Uterus (tissue), 4 donors: ENCODE data around the gene PARP15. TPM values are rescaled to one million over a fixed set of nuclear protein-coding genes. Genes with fewer than 3 reads are reported as not detected.
"Not testable (repeated sequence)": the region's sequence is repeated elsewhere in the genome, so short reads cannot be mapped to it uniquely, and the experiment has no call there.

Source experiments
- DNase-seq, 2 donors: peaks; one replicate each; pipeline ENCODE4 v3.0.0-alpha.2; 2019 to 2020
- H3K27ac ChIP-seq, 2 donors: fragments of 200-600 bp; sonication (generic); 1 replicate in 1 of 2; 2 replicates in 1 of 2; pipeline ENCODE4 v1.5.1; 2016 to 2018
- H3K27me3 ChIP-seq, 2 donors: fragments of 200-600 bp; sonication (generic); one replicate each; pipeline ENCODE4 v1.5.1; 2018 to 2019; ENCODE audit warnings: control low read depth in 1 of 2
- H3K36me3 ChIP-seq, 2 donors: fragments of 200-600 bp; sonication (generic); one replicate each; pipeline ENCODE4 v1.5.1; 2019; ENCODE audit warnings: control low read depth in 1 of 2
- H3K4me1 ChIP-seq, 2 donors: fragments of 200-600 bp; sonication (generic); one replicate each; pipeline ENCODE4 v1.5.1; 2018 to 2019; ENCODE audit warnings: control low read depth in 1 of 2
- H3K4me3 ChIP-seq, 2 donors: fragments of 200-600 bp; sonication (generic); 1 replicate in 1 of 2; 2 replicates in 1 of 2; pipeline ENCODE4 v1.5.1; 2018 to 2019; ENCODE audit warnings: mild to moderate bottlenecking in 1 of 2
- H3K9me3 ChIP-seq, 2 donors: fragments of 200-600 bp; sonication (generic); one replicate each; pipeline ENCODE4 v1.5.1; 2019; ENCODE audit warnings: control low read depth in 1 of 2
- CTCF ChIP-seq, 4 experiments: fragments of 200-600 bp in 2 of 4; fragments of 450-650 bp in 2 of 4; sonication (generic) in 2 of 4; IDR thresholded peaks; one replicate each; pipeline ENCODE4 v1.5.1; 2016 to 2019; ENCODE audit warnings: antibody characterized with exemption in 4 of 4, mild to moderate bottlenecking in 2 of 4, moderate library complexity in 1 of 4
- POLR2A ChIP-seq, 2 donors: fragments of 450-650 bp; IDR thresholded peaks; one replicate each; pipeline ENCODE4 v1.6.1; 2016; ENCODE audit warnings: antibody characterized with exemption in 2 of 2, mild to moderate bottlenecking in 1 of 2, moderate library complexity in 1 of 2
- intact Hi-C: fragments of 100-400 bp; cut with DNase I; formaldehyde crosslinking; loops from one replicate; pipeline ENCODE4 v1.15.1; 2023; ENCODE audit warnings: low total_unique reads
- total RNA-seq, 4 donors: library from RNA; depleted of rRNA in 3 of 4; stranded (reverse); fragments of >200 nt in 3 of 4; gene quantifications; one replicate each; pipeline versions ENCODE4 v1.1.0 to v1.2.4, GENCODE V29; 2014 to 2023
- donor health status: DM: yes; HTN: yes; CAD: no.

PARP15 gene
- total RNA-seq, 4 donors from 2014 or later = under 0.01 to 3.1 (median 1.6) TPM

- peak overlapping the region; percentile 77 to 87 for H3K4me3 ChIP-seq
- TF ChIP-seq POLR2A (IDR thresholded peaks at IDR 0.05) (no peak), CTCF (IDR thresholded peaks at IDR 0.05) (no peak)
- peak in 1 of 2 donors; percentile 30 for DNase-seq
These were observed 102.5 kb downstream of the PARP15 start for GRCh38 chr3:122679882-122680474.

GRCh38 chr3:122680475-122681283, 103.2 kb downstream of the PARP15 start, which contains the start of gene PARP14:
Gene PARP14, plus strand, starts transcription at chr3:122680839. Its CDS starts 45 bp downstream, at chr3:122680884.
- intact Hi-C loops = no loop called here
- Histone ChIP-seq H3K27me3 (no peaks in the 10 kb centered on the region), H3K4me3 (peak within 1 kb of the TSS; percentile 77 to 87), H3K36me3 (no peaks in the 10 kb centered on the region), H3K9me3 (no peaks in the 10 kb centered on the region), H3K4me1 (peaks cover 3 to 7% of the 10 kb centered on the region in 2 donors), H3K27ac (peak within 1 kb of the TSS; percentile 97 to 98)
- peak in 1 of 2 donors; percentile 41 for TF ChIP-seq POLR2A (IDR thresholded peaks at IDR 0.05)
- TF ChIP-seq CTCF (IDR thresholded peaks at IDR 0.05) = peak in 3 of 4 experiments; percentile 13 to 33 (median 32)
- DNase-seq = peak; percentile 74 to 80

More at GRCh38 chr3:122679882-122680474, 102.5 kb downstream of the PARP15 start:
- intact Hi-C loops = loop anchor here (2.0 kb wide), 1 partner anchor 115 kb away; the partner anchor contains the start of genes DTX3L and PARP9
- Histone ChIP-seq H3K4me1 (peaks cover 3 to 7% of the 10 kb centered on the region in 2 donors), H3K9me3 (no peaks in the 10 kb centered on the region), H3K27ac (peak overlapping the region; percentile 97 to 98), H3K27me3 (no peaks in the 10 kb centered on the region), H3K36me3 (no peaks in the 10 kb centered on the region)

DNA sequence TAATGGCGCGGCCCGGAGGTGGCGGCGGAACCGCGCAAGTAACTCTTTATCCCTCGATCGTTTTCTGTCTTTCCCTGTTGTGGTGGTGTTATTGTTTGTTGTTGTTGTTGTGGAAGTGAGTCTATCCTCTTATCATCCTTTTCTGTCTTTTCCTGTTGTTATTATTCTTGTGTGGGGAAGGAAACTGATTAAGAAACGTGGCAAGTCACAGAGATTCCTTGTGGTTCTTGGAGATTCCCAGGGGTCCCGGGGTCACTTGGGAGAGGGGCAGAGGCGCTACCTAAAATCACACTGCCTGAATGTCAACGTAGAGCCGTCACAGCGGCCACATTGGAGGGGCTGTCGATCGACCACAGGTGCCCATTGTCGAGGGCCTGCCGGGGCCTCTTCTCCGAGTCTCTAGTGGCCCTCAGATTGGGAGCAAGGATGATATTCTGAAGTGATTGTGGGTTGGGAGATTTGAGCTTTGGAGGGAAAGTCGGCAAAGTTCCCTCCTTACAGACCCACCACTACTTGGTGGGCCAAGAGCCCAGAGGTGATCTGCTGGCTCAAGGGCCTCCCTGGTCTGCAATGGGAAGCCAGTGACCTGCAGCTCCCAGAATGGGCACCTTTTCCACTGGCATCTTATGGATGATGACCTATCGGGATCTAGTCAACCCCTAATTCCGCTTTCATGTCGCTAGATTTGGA, 104.0 kb downstream of the PARP15 start:
- H3K36me3 ChIP-seq = no peaks in the 10 kb centered on the region
- H3K27me3 ChIP-seq = no peaks in the 10 kb centered on the region
- peak overlapping the region; percentile 97 to 98 for H3K27ac ChIP-seq
- intact Hi-C loops = no loop called here
- TF ChIP-seq POLR2A (IDR thresholded peaks at IDR 0.05) (no peak), CTCF (IDR thresholded peaks at IDR 0.05) (no peak)
- no peaks in the 10 kb centered on the region for H3K9me3 ChIP-seq
- peaks cover 3 to 7% of the 10 kb centered on the region in 2 donors for H3K4me1 ChIP-seq
- peak overlapping the region; percentile 77 to 87 for H3K4me3 ChIP-seq
- DNase-seq = peak in 1 of 2 donors; percentile 20

- H3K4me1 ChIP-seq = peaks cover 3 to 7% of the 10 kb centered on the region in 2 donors
- H3K36me3 ChIP-seq = no peaks in the 10 kb centered on the region
- intact Hi-C loops = no loop called here
- peak overlapping the region; percentile 97 to 98 for H3K27ac ChIP-seq
- H3K9me3 ChIP-seq = no peaks in the 10 kb centered on the region
- TF ChIP-seq CTCF (IDR thresholded peaks at IDR 0.05) = no peak
- TF ChIP-seq POLR2A (IDR thresholded peaks at IDR 0.05) = no peak
- peak overlapping the region; percentile 77 to 87 for H3K4me3 ChIP-seq
- DNase-seq = no peak
- no peaks in the 10 kb centered on the region for H3K27me3 ChIP-seq
These were observed 104.5 kb downstream of the PARP15 start for GRCh38 chr3:122681974-122682409.

DNA sequence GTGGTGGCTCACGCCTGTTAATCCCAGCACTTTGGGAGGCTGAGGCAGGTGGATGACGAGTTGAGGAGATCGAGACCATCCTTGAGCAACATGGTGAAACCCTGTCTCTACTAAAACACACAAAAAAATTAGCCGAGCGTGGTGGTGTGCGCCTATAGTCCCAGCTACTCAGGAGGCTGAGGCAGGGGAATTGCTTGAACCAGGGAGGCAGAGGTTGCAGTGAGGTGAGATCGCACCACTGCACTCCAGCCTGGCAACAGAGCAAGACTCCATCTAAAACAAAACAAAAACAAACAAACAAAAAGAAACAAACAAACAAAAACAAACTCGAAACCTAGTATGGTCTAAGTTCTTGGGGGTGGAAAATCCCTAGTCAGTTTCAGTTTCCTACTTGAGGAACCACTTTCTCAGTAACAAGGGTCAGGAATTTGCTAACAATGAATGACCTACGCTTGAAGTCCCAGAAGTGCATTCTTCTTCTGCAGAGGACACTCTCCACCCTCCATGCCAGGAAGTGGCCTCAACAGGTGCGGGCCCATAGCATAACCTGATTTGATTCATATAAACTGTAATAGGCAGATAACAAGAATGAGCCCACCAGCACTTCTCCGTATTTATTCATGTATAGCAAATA, 105.4 kb downstream of the PARP15 start:
- H3K27ac ChIP-seq, H3K4me1 ChIP-seq, H3K27me3 ChIP-seq, H3K9me3 ChIP-seq, DNase-seq, H3K36me3 ChIP-seq, intact Hi-C loops, H3K4me3 ChIP-seq: not testable (repeated sequence)
